ENCODE measurements around the gene JPH3.
"Not testable (repeated sequence)": the region's sequence is repeated elsewhere in the genome, so short reads cannot be mapped to it uniquely, and the experiment has no call there.

JPH3 gene

DNA sequence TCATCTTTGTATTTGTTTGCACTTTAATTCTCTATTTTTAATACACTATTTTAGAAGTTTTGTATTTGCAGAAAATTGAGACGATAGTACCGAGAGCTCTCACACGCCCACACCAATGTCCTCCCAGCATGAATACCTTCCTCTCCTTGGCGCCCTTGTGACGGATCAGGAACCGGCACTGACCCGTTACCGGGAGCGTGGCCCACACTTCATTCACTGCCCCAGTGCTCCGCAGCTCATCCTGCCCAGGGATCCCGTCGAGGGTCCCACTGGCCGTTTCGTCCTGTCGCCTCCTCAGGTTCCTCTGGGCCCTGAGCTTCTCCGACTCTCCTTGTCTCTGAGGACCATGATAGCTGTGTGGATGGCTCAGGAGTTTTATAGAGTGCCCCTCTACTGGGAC, 112.9 kb downstream of the JPH3 start:
- no peak overlapping the region for H3K4me3 ChIP-seq (ENCODE audit: low read depth, low read length)
- TF ChIP-seq, protein P1, sequence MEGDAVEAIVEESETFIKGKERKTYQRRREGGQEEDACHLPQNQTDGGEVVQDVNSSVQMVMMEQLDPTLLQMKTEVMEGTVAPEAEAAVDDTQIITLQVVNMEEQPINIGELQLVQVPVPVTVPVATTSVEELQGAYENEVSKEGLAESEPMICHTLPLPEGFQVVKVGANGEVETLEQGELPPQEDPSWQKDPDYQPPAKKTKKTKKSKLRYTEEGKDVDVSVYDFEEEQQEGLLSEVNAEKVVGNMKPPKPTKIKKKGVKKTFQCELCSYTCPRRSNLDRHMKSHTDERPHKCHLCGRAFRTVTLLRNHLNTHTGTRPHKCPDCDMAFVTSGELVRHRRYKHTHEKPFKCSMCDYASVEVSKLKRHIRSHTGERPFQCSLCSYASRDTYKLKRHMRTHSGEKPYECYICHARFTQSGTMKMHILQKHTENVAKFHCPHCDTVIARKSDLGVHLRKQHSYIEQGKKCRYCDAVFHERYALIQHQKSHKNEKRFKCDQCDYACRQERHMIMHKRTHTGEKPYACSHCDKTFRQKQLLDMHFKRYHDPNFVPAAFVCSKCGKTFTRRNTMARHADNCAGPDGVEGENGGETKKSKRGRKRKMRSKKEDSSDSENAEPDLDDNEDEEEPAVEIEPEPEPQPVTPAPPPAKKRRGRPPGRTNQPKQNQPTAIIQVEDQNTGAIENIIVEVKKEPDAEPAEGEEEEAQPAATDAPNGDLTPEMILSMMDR (IDR thresholded peaks at IDR 0.05; ENCODE audit: low read depth, low read length), result no peak

DNA sequence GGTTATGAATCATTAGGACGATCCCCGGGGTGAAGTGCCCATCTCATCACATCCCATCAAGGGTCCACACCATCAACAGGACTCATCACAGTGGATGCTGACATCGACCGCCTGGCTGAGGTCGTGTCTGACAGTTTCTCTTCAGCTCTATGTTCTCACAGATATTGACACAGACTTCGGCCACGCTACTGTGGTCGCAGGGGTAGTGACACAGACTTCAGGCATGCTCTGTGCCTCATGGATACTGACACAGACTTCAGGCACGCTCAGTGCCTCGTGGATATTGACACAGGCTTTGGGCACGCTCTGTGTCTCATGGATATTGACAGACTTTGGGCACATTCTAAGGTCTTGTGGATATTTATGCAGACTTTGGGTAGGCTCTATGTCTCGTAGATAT, 113.3 kb downstream of the JPH3 start:
- TF ChIP-seq, protein P1 (IDR thresholded peaks at IDR 0.05; ENCODE audit: low read depth, low read length), result no peak
- H3K4me3 ChIP-seq (ENCODE audit: low read depth, low read length), result no peak overlapping the region

DNA sequence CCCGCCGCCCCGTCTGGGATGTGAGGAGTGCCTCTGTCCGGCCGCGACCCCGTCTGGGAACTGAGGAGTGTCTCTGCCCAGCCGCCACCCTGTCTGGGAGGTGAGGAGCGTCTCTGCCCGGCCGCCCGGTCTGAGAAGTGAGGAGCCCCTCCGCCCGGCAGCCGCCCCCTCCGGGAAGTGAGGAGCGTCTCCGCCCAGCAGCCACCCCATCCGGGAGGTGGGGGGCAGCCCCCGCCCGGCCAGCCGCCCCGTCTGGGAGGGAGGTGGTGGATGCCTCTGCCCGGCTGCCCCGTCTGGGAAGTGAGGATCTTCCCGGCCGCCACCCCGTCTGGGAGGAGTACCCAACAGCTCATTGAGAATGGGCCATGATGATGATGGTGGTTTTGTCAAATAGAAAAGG, 116.5 kb downstream of the JPH3 start:
- H3K4me3 ChIP-seq (ENCODE audit: low read depth, low read length), result not testable (repeated sequence)

DNA sequence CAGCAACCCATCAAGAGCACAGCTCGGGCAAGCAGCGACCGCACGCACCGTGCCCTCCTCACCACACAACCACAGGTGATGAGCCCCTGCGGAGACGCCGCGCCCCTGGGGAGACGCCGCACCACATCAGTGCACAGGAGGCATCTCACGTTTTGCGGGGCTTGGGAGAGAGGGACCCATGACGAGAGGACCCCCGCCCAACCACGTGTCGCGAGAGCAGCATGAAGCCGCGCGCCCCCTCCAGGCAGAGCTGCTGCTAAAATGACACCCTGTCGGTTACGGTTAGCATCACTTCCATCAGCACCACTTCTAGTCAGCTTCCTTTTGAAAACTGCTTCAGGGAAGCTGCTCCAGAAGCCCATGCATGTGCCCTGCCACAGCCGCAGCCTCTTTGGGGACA, 118.1 kb downstream of the JPH3 start:
- H3K4me3 ChIP-seq (ENCODE audit: low read depth, low read length), result no peak overlapping the region
- TF ChIP-seq, protein P1 (IDR thresholded peaks at IDR 0.05; ENCODE audit: low read depth, low read length), result no peak

DNA sequence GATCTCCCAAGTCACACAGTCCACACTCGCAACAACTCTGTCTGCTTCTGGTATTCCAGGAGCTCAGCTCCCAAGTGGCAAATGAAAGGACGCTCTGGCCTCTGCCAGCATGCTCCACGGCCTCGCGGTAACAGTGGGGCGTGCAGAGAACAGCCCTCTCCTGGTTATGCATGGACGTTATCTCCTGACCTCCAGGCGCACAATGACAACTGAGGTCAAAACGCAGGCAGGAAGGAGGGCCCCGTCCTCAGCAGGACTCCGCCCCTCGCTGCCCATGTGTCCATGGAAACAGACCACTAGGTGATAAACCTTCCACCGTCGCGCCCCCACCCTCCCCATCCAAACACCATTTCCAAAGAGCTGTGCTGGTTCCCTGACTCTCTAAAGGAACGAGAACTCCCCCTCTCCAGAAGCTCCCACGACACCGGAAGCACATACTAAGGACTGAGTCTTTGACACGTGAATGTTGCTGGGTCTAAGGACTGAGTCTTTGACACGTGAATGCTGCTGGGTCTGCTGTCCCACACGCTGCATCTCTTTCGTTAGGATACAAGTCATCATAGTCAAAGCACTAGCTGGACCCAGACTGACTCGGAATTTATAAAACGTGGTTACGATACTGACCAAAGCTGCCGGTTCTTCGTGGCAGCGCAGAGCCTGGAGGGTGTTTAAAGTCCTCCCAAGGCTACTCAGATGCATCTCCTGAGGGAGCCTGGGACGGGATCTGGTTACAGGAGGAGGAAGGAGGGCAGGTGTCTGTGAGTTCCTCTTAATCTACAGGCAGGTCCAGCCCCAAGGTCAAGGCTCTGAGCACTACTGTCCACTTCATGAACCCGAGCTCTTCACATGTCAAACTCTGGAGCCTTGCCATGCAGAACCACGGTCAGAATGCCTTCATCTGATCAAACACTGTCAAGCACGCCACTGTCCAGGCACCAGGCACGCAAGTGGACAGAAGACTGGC, 119.6 kb downstream of the JPH3 start:
- TF ChIP-seq, protein P1 (IDR thresholded peaks at IDR 0.05; ENCODE audit: low read depth, low read length), result no peak
- no peak overlapping the region for H3K4me3 ChIP-seq (ENCODE audit: low read depth, low read length)

DNA sequence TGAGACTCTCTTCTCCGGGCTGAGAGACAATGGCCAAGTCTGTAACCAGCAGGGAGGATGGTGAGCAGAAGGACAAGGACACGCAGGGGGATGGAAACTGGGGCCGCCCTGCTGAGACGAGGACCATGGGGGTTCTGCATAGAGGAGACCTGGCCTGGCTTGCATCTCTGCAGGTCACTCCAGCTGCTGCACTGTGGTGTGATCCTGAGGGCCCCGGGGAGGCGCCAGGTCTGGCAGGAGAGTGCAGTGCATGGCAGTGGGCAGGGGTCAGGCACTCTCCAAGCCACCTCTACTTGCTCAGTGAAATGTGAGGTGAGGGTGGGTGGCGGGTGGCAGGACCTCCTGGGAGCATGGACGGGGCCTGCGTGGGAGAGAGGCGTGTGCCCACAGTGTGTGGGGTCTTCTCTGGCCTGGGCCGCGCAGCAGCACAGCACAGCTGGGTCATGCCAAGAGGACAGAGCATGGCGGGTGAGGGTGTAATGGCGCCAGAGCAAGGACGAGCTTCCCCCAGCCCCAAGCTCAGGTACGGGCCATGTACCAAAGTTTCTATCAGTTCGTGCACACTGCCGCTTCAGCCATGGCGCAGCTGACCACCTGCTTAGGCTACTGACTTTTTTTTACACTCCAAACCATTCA, 120.4 kb downstream of the JPH3 start:
- no peak overlapping the region for H3K4me3 ChIP-seq (ENCODE audit: low read depth, low read length)
- TF ChIP-seq, protein P1 (IDR thresholded peaks at IDR 0.05; ENCODE audit: low read depth, low read length), result no peak

DNA sequence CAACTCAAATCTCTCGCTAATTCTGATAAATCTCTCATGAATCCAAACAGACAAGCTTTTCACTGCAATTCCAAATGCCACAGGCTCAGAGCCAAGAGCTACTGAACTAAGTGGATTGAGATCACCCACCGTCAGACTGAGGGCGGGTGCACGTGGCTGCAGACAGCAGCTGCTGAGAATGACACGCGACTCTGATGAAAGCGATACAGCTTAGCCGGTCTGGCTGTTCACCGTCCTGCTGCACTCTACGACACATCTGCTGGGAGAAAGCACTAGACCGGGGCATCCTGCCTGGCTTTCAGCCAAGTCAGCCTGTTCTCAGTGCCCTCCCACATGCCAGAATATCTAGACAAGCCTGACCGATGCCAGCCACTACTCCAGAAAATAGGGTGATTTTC, 120.9 kb downstream of the JPH3 start:
- no peak overlapping the region for H3K4me3 ChIP-seq (ENCODE audit: low read depth, low read length)
- TF ChIP-seq, protein P1 (IDR thresholded peaks at IDR 0.05; ENCODE audit: low read depth, low read length), result no peak
